Measurements from ENCODE around the gene SH3YL1.

SH3YL1 gene

GRCh38 chr2:258933-259332 lies 4.9 kb downstream of the SH3YL1 start:
- FAIRE-seq (no peak), DNase-seq (ENCODE audit: low spot score) (no peak)

GRCh38 chr2:257842-258241 lies 6.0 kb downstream of the SH3YL1 start:
- FAIRE-seq (no peak), DNase-seq (ENCODE audit: low spot score) (no peak)

- FAIRE-seq (no peak), DNase-seq (ENCODE audit: low spot score) (no peak)
Observed at GRCh38 chr2:257429-257828, 6.4 kb downstream of the SH3YL1 start.

GRCh38 chr2:256094-256493 lies 7.7 kb downstream of the SH3YL1 start:
- DNase-seq (ENCODE audit: low spot score) (no peak), FAIRE-seq (no peak)

GRCh38 chr2:255195-255594 lies 8.6 kb downstream of the SH3YL1 start:
- DNase-seq (ENCODE audit: low spot score): no peak
- no peak for FAIRE-seq

GRCh38 chr2:254241-254640 lies 9.6 kb downstream of the SH3YL1 start:
- no peak for DNase-seq (ENCODE audit: low spot score)
- FAIRE-seq: no peak

GRCh38 chr2:253202-253638 lies 10.6 kb downstream of the SH3YL1 start:
- DNase-seq (ENCODE audit: low spot score) (no peak), FAIRE-seq (no peak)

- FAIRE-seq: no peak
- no peak for DNase-seq (ENCODE audit: low spot score)
Observed at GRCh38 chr2:252001-252602, 11.7 kb downstream of the SH3YL1 start.

- no peak for DNase-seq (ENCODE audit: low spot score)
- FAIRE-seq: no peak
Observed at GRCh38 chr2:249538-250042, 14.2 kb downstream of the SH3YL1 start.

- DNase-seq (ENCODE audit: low spot score) (no peak), FAIRE-seq (no peak)
Observed at GRCh38 chr2:248724-249123, 15.1 kb downstream of the SH3YL1 start.

- DNase-seq (ENCODE audit: low spot score) (peak; percentile 17), FAIRE-seq (no peak)
Observed at GRCh38 chr2:246489-247144, 17.2 kb downstream of the SH3YL1 start.

- DNase-seq (ENCODE audit: low spot score) (no peak), FAIRE-seq (no peak)
Observed at GRCh38 chr2:244547-244946, 19.3 kb downstream of the SH3YL1 start.

- DNase-seq (ENCODE audit: low spot score): no peak
- no peak for FAIRE-seq
Observed at GRCh38 chr2:238869-239268, 25.0 kb downstream of the SH3YL1 start.

- FAIRE-seq (no peak), DNase-seq (ENCODE audit: low spot score) (no peak)
Observed at GRCh38 chr2:238431-238830, 25.4 kb downstream of the SH3YL1 start.

GRCh38 chr2:237878-238277 lies 26.0 kb downstream of the SH3YL1 start:
- FAIRE-seq (no peak), DNase-seq (ENCODE audit: low spot score) (no peak)

- DNase-seq (ENCODE audit: low spot score): no peak
- FAIRE-seq: no peak
Observed at GRCh38 chr2:236993-237539, 26.8 kb downstream of the SH3YL1 start.

GRCh38 chr2:234421-234820 lies 29.4 kb downstream of the SH3YL1 start:
- FAIRE-seq: no peak
- no peak for DNase-seq (ENCODE audit: low spot score)

- no peak for DNase-seq (ENCODE audit: low spot score)
- no peak for FAIRE-seq
Observed at GRCh38 chr2:233030-233429, 30.8 kb downstream of the SH3YL1 start.

GRCh38 chr2:231521-232185 lies 32.2 kb downstream of the SH3YL1 start:
- no peak for DNase-seq (ENCODE audit: low spot score)
- no peak for FAIRE-seq

- no peak for FAIRE-seq
Observed at GRCh38 chr2:228518-229278, 35.1 kb downstream of the SH3YL1 start.

GRCh38 chr2:228115-228514 lies 35.7 kb downstream of the SH3YL1 start:
- no peak for DNase-seq (ENCODE audit: low spot score)
- FAIRE-seq: no peak

More at GRCh38 chr2:228518-229278, 35.1 kb downstream of the SH3YL1 start:
- no peak for DNase-seq (ENCODE audit: low spot score)
